ENCODE results near the gene TAF10.

DNA sequence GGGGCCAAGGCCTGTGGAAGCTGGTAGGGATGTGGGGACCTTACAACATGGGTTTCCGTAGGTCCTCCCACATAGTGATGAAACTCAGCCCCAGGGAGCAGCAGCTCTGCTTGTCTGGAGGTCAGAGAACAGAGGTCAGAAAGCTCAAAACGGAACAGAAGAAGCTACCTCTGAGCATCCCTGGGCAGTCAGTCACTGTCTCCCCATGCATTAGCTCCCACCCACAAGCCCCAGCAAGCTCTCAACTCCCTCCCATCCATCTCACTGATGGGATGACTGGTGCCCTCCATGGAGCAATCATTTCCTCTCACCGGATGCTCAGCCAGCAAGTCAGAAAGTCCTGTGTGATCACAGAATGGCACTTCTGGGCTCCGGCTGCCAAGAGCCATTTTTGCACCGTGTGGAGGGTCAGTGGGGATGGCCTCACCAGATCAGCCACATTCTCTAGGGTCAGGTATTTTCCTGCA is 5.3 kb upstream of the TAF10 start:
- TF ChIP-seq CTCF (IDR thresholded peaks at IDR 0.05; ENCODE audit: low read length), result no peak
- no peak for TF ChIP-seq EZH2 (IDR thresholded peaks at IDR 0.05; ENCODE audit: borderline replicate concordance, low read length)
